Glutamatergic neuron (in vitro differentiated cells): ENCODE results near the gene TAOK1. TPM values are rescaled to one million over a fixed set of nuclear protein-coding genes. Genes with fewer than 3 reads are reported as not detected.
A peak's percentile ranks its signal among the peaks of the same experiment; 100 is the strongest.

Experiments
- DNase-seq: peaks from one replicate; pipeline ENCODE4 v3.0.0; 2022
- H3K27ac Mint-ChIP-seq: one replicate; pipeline ENCODE4 v1.8.0; 2020; ENCODE audit warnings: mild to moderate bottlenecking, mixed read lengths, inconsistent platforms; ENCODE audit not compliant: unreplicated experiment
- H3K27me3 Mint-ChIP-seq: one replicate; pipeline ENCODE4 v1.8.0; 2020; ENCODE audit warnings: mild to moderate bottlenecking, moderate library complexity, mixed read lengths, inconsistent platforms; ENCODE audit not compliant: unreplicated experiment
- H3K36me3 Mint-ChIP-seq: one replicate; pipeline ENCODE4 v1.8.0; 2020; ENCODE audit warnings: mild to moderate bottlenecking, mixed read lengths, inconsistent platforms; ENCODE audit not compliant: unreplicated experiment
- H3K4me1 Mint-ChIP-seq: one replicate; pipeline ENCODE4 v1.8.0; 2020; ENCODE audit warnings: mild to moderate bottlenecking, low read depth, mixed read lengths, inconsistent platforms; ENCODE audit not compliant: unreplicated experiment
- H3K4me3 Mint-ChIP-seq: one replicate; pipeline ENCODE4 v1.8.0; 2020; ENCODE audit warnings: mild to moderate bottlenecking, mixed read lengths, inconsistent platforms; ENCODE audit not compliant: unreplicated experiment
- H3K9me3 Mint-ChIP-seq: one replicate; pipeline ENCODE4 v1.8.0; 2020; ENCODE audit warnings: mild to moderate bottlenecking, moderate library complexity, mixed read lengths, inconsistent platforms; ENCODE audit not compliant: unreplicated experiment
- CTCF ChIP-seq: fragments of 200-600 bp; sonication (generic); IDR thresholded peaks from one replicate; pipeline ENCODE4 v1.5.0; 2021; ENCODE audit not compliant: partially characterized antibody, unreplicated experiment
- total RNA-seq: library from RNA; stranded (reverse); fragmentation: NEBNext Ultra II Directional; extraction: Animal tissue kit (Norgen Biotek cat#: 25700); gene quantifications from one replicate; pipeline ENCODE4 v1.2.1, GENCODE V29; 2021; ENCODE audit not compliant: unreplicated experiment

The TAOK1 gene
- total RNA-seq, 1 donor from 2014 or later, result 133 TPM

- H3K27me3 Mint-ChIP-seq, result peaks cover 12% of the 10 kb centered on the region
- H3K9me3 Mint-ChIP-seq, result peaks cover 7% of the 10 kb centered on the region
- no peak for TF ChIP-seq CTCF
- DNase-seq, result no peak
- H3K27ac Mint-ChIP-seq, result no peak overlapping the region
- H3K36me3 Mint-ChIP-seq, result no peaks in the 10 kb centered on the region
- H3K4me1 Mint-ChIP-seq, result peaks cover 19% of the 10 kb centered on the region
- peak overlapping the region; percentile 96 for H3K4me3 Mint-ChIP-seq
Measured at GRCh38 chr17:29393436-29393835, 3.3 kb downstream of the TAOK1 start.

GRCh38 chr17:29394761-29395160 is 4.6 kb downstream of the TAOK1 start:
- Mint-ChIP-seq H3K27me3 (peaks cover 10% of the 10 kb centered on the region), H3K4me3 (peak overlapping the region; percentile 47), H3K36me3 (no peaks in the 10 kb centered on the region), H3K27ac (no peak overlapping the region), H3K4me1 (peaks cover 19% of the 10 kb centered on the region), H3K9me3 (peaks cover 4% of the 10 kb centered on the region)
- TF ChIP-seq CTCF, result no peak
- DNase-seq, result no peak

- DNase-seq, result no peak
- Mint-ChIP-seq H3K4me1 (peaks cover 19% of the 10 kb centered on the region), H3K27ac (no peak overlapping the region), H3K36me3 (no peaks in the 10 kb centered on the region), H3K27me3 (peaks cover 4% of the 10 kb centered on the region), H3K4me3 (no peak overlapping the region), H3K9me3 (peaks cover 5% of the 10 kb centered on the region)
- no peak for TF ChIP-seq CTCF
Measured at GRCh38 chr17:29396066-29396465, 5.9 kb downstream of the TAOK1 start.

GRCh38 chr17:29399634-29400033 is 9.5 kb downstream of the TAOK1 start:
- no peaks in the 10 kb centered on the region for H3K27me3 Mint-ChIP-seq

GRCh38 chr17:29400818-29401217 is 10.7 kb downstream of the TAOK1 start:
- Mint-ChIP-seq H3K4me1 (no peaks in the 10 kb centered on the region), H3K9me3 (peaks cover 5% of the 10 kb centered on the region), H3K4me3 (no peak overlapping the region), H3K36me3 (no peaks in the 10 kb centered on the region), H3K27ac (no peak overlapping the region), H3K27me3 (no peaks in the 10 kb centered on the region)
- no peak for TF ChIP-seq CTCF
- no peak for DNase-seq

More at GRCh38 chr17:29399634-29400033, 9.5 kb downstream of the TAOK1 start:
- Mint-ChIP-seq H3K4me3 (no peak overlapping the region), H3K4me1 (no peaks in the 10 kb centered on the region), H3K27ac (no peak overlapping the region), H3K9me3 (peaks cover 5% of the 10 kb centered on the region), H3K36me3 (no peaks in the 10 kb centered on the region)
- no peak for DNase-seq
- no peak for TF ChIP-seq CTCF
